Stimulated activated CD4-positive, alpha-beta T cell treated with anti-CD3 and anti-CD28 coated beads, Interleukin-1b, Interleukin-23, amount 100 ng/mL, for 4 hours (primary cell): ENCODE measurements around the gene CMA1.

Source experiments
- DNase-seq, 2 donors: peaks; one replicate each; pipeline ENCODE4 v3.0.0-alpha.2; 2020; ENCODE audit warnings: low read depth in 2 of 2

CMA1 gene

GRCh38 chr14:24465805-24466204, 42.3 kb downstream of the CMA1 start:
- DNase-seq: no peak

- DNase-seq: no peak
Measured at GRCh38 chr14:24465368-24465767, 42.7 kb downstream of the CMA1 start.

- DNase-seq: no peak
Measured at GRCh38 chr14:24463884-24464785, 43.9 kb downstream of the CMA1 start.

GRCh38 chr14:24463017-24463883, 44.8 kb downstream of the CMA1 start:
- DNase-seq: no peak

GRCh38 chr14:24461336-24461735, 46.7 kb downstream of the CMA1 start:
- no peak for DNase-seq

- DNase-seq: no peak
Measured at GRCh38 chr14:24459331-24459730, 48.7 kb downstream of the CMA1 start.

- DNase-seq: no peak
Measured at GRCh38 chr14:24458736-24459135, 49.3 kb downstream of the CMA1 start.

- no peak for DNase-seq
Measured at GRCh38 chr14:24456980-24457379, 51.1 kb downstream of the CMA1 start.
